HepG2 (cell line): Measurements from ENCODE around the gene GPSM1. TPM values are rescaled to one million over a fixed set of nuclear protein-coding genes. Genes with fewer than 3 reads are reported as not detected.

ENCODE experiments used
- CENPX ChIP-seq: sonication (generic); formaldehyde crosslinking; IDR thresholded peaks from 2 replicates; pipeline ENCODE4 v1.9.0; 2021; ENCODE audit warnings: mild to moderate bottlenecking, missing genetic modification reagents, moderate library complexity
- GABPB1 ChIP-seq: IDR thresholded peaks from 2 replicates; pipeline ENCODE4 v1.6.1; 2016; ENCODE audit warnings: mild to moderate bottlenecking, missing genetic modification reagents, moderate library complexity, missing compliant biosample characterization
- HNRNPL ChIP-seq: fragments of 200-400 bp; formaldehyde crosslinking; IDR thresholded peaks from 2 replicates; pipeline ENCODE4 v1.6.1; 2017; ENCODE audit warnings: mild to moderate bottlenecking, low read depth, low read length
- NCOA5 ChIP-seq: sonication (generic); formaldehyde crosslinking; IDR thresholded peaks from 2 replicates; pipeline ENCODE4 v1.4.0; 2020; ENCODE audit warnings: missing genetic modification reagents
- RXRA ChIP-seq: sonication (generic); formaldehyde crosslinking; IDR thresholded peaks from 2 replicates; pipeline ENCODE4 v1.5.1; 2020; ENCODE audit warnings: missing genetic modification reagents
- SMC3 ChIP-seq: IDR thresholded peaks from 2 replicates; pipeline ENCODE4 v1.6.1; 2011; ENCODE audit warnings: low read length, improper control_type of control experiment
- SNRNP70 ChIP-seq: fragments of 200-400 bp; formaldehyde crosslinking; IDR thresholded peaks from 2 replicates; pipeline ENCODE4 v1.6.1; 2017; ENCODE audit warnings: mild to moderate bottlenecking, low read depth, low read length, moderate library complexity
- SOX6 ChIP-seq, 2 experiments: fragments of 450-650 bp in 1 of 2; sonication (generic) in 1 of 2; formaldehyde crosslinking in 1 of 2; IDR thresholded peaks; 2 replicates each; pipeline versions ENCODE4 v1.4.0 to v1.6.1; 2017 to 2020; ENCODE audit warnings: antibody characterized with exemption in 1 of 2, mild to moderate bottlenecking in 1 of 2, missing genetic modification reagents in 1 of 2
- ZFP82 ChIP-seq: sonication (generic); formaldehyde crosslinking; IDR thresholded peaks from 2 replicates; pipeline ENCODE4 v1.5.1; 2020; ENCODE audit warnings: mild to moderate bottlenecking, missing genetic modification reagents, borderline replicate concordance
- ZNF296 ChIP-seq: sonication (generic); formaldehyde crosslinking; conservative IDR thresholded peaks from 2 replicates; pipeline ENCODE4 v1.5.0; 2020; ENCODE audit warnings: mild to moderate bottlenecking, missing genetic modification reagents
- ZNF501 ChIP-seq: sonication (generic); formaldehyde crosslinking; IDR thresholded peaks from 2 replicates; pipeline ENCODE4 v1.5.1; 2020; ENCODE audit warnings: mild to moderate bottlenecking, moderate library complexity, missing genetic modification reagents
- ZNF724P ChIP-seq: sonication (generic); formaldehyde crosslinking; IDR thresholded peaks from 2 replicates; pipeline ENCODE4 v1.8.0; 2022; ENCODE audit warnings: missing genetic modification reagents, borderline replicate concordance
- ZNF768 ChIP-seq: sonication (generic); formaldehyde crosslinking; IDR thresholded peaks from 2 replicates; pipeline ENCODE4 v1.4.0; 2020; ENCODE audit warnings: missing genetic modification reagents
- ZNF772 ChIP-seq: sonication (generic); formaldehyde crosslinking; IDR thresholded peaks from 2 replicates; pipeline ENCODE4 v1.5.0; 2020; ENCODE audit warnings: mild to moderate bottlenecking, missing genetic modification reagents
- ZSCAN29 ChIP-seq: sonication (generic); formaldehyde crosslinking; conservative IDR thresholded peaks from 2 replicates; pipeline ENCODE4 v1.4.0; 2020; ENCODE audit warnings: mild to moderate bottlenecking, missing genetic modification reagents
- polyA plus RNA-seq, 8 experiments: library from polyadenylated mRNA; depleted of rRNA in 3 of 8; stranded (reverse) in 7 of 8; unstranded in 1 of 8; fragments of >200 nt; fragmentation: Illumina TruSeq in 4 of 8; extraction: Trizol in 4 of 8; gene quantifications; 2 replicates each; pipeline versions ENCODE4 v1.2.1 to v1.2.3, GENCODE V29; 2011 to 2016; ENCODE audit warnings: low read depth in 4 of 8, missing spikeins in 1 of 8, mixed read lengths in 1 of 8; ENCODE audit not compliant: insufficient read depth in 1 of 8
- total RNA-seq, 5 experiments: library from RNA; depleted of rRNA; stranded (reverse); fragments of >200 nt; fragmentation: Illumina TruSeq; extraction: Trizol; gene quantifications; 2 replicates each; pipeline ENCODE4 v1.2.3, GENCODE V29; 2016; ENCODE audit warnings: low read depth in 1 of 5
- TF ChIP-seq, protein P1 (sequence below): sonication (generic); formaldehyde crosslinking; IDR thresholded peaks from 2 replicates; pipeline ENCODE4 v1.9.0; 2022; ENCODE audit warnings: low read depth, missing genetic modification reagents
- TF ChIP-seq, protein P2 (sequence below): sonication (generic); formaldehyde crosslinking; IDR thresholded peaks from 2 replicates; pipeline ENCODE4 v1.5.1; 2020; ENCODE audit warnings: missing genetic modification reagents, mild to moderate bottlenecking, borderline replicate concordance
- TF ChIP-seq, protein P3 (sequence below): sonication (generic); formaldehyde crosslinking; IDR thresholded peaks from 2 replicates; pipeline ENCODE4 v1.5.1; 2020; ENCODE audit warnings: mild to moderate bottlenecking, missing genetic modification reagents, moderate library complexity
- TF ChIP-seq, protein P4 (sequence below): sonication (generic); formaldehyde crosslinking; IDR thresholded peaks from 2 replicates; pipeline ENCODE4 v1.5.1; 2020; ENCODE audit warnings: missing genetic modification reagents, mild to moderate bottlenecking, borderline replicate concordance
- TF ChIP-seq, protein P5 (sequence below): IDR thresholded peaks from 2 replicates; pipeline ENCODE4 v1.6.1; 2016; ENCODE audit warnings: control low read depth

Gene GPSM1
- total and polyA plus RNA-seq, 2 of the 13 experiments (the other 11 are each of a cell fraction or from before 2014, with no cell fraction given) = 1.0 to 2.4 TPM

DNA sequence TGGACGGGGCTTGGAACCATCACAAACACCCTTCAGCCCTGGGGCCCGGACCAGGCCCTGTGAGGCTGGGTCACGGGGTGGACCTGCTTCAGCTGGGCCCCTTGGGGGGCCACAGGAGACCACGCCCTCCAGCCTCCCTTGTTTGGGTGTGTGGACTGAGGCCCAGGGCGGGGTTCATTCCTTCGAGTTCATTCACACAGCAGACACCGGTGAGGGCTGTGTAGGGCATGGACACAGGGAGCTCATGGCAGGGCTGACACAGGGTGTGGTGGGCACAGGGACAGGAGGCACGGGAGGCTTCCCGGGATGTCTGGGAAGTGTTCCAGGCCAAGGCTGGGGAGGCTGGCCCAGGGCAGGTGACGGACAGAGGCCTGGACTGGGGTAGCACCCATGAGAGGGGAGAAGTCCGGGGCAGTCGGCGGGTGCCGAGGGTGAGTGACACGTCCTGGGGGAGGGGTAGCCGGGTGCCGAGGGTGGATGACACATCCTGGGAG, 27.3 kb downstream of the GPSM1 start (continued):
- no peak for TF ChIP-seq CENPX (CRISPR knock-in tag)
- TF ChIP-seq ZNF772 (CRISPR knock-in tag) = 0 out of 2 replicates have a peak, but pooled peaks have one; percentile 10
- no peak for TF ChIP-seq ZSCAN29
- TF ChIP-seq ZNF296 (CRISPR knock-in tag) = 0 out of 2 replicates have a peak, but pooled peaks have one; percentile 19
- no peak for TF ChIP-seq NCOA5 (CRISPR knock-in tag)
- 0 out of 2 replicates have a peak, but pooled peaks have one; percentile 12 for TF ChIP-seq ZNF501
- no peak for TF ChIP-seq SMC3
- no peak for TF ChIP-seq SNRNP70
- TF ChIP-seq, protein P1, sequence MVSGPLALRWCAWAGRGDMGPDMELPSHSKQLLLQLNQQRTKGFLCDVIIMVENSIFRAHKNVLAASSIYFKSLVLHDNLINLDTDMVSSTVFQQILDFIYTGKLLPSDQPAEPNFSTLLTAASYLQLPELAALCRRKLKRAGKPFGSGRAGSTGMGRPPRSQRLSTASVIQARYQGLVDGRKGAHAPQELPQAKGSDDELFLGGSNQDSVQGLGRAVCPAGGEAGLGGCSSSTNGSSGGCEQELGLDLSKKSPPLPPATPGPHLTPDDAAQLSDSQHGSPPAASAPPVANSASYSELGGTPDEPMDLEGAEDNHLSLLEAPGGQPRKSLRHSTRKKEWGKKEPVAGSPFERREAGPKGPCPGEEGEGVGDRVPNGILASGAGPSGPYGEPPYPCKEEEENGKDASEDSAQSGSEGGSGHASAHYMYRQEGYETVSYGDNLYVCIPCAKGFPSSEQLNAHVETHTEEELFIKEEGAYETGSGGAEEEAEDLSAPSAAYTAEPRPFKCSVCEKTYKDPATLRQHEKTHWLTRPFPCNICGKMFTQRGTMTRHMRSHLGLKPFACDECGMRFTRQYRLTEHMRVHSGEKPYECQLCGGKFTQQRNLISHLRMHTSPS (CRISPR knock-in tag) = no peak
- TF ChIP-seq RXRA (CRISPR knock-in tag) = peak; percentile 59; the same call in 1 of the 2 replicates
- no peak for TF ChIP-seq ZNF768 (CRISPR knock-in tag)
- TF ChIP-seq HNRNPL = peak; percentile 74
- TF ChIP-seq, protein P2, sequence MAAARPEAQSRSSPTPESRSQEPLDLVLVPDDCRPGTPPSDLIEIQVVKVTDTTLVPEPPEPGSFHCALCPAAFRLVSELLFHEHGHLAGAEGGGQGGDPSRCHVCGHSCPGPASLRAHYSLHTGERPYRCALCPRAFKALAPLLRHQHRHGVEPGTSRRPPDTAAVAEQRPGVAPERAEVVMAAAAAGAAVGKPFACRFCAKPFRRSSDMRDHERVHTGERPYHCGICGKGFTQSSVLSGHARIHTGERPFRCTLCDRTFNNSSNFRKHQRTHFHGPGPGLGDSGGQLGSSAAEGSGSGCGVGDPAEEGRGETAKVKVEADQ = 0 out of 2 replicates have a peak, but pooled peaks have one; percentile 32
- no peak for TF ChIP-seq ZNF724P (CRISPR knock-in tag)
- no peak for TF ChIP-seq SOX6 (IDR thresholded peaks at IDR 0.05)
- TF ChIP-seq SOX6 (CRISPR knock-in tag; IDR thresholded peaks at IDR 0.05) = 0 out of 2 replicates have a peak, but pooled peaks have one; percentile 11
- TF ChIP-seq, protein P3, sequence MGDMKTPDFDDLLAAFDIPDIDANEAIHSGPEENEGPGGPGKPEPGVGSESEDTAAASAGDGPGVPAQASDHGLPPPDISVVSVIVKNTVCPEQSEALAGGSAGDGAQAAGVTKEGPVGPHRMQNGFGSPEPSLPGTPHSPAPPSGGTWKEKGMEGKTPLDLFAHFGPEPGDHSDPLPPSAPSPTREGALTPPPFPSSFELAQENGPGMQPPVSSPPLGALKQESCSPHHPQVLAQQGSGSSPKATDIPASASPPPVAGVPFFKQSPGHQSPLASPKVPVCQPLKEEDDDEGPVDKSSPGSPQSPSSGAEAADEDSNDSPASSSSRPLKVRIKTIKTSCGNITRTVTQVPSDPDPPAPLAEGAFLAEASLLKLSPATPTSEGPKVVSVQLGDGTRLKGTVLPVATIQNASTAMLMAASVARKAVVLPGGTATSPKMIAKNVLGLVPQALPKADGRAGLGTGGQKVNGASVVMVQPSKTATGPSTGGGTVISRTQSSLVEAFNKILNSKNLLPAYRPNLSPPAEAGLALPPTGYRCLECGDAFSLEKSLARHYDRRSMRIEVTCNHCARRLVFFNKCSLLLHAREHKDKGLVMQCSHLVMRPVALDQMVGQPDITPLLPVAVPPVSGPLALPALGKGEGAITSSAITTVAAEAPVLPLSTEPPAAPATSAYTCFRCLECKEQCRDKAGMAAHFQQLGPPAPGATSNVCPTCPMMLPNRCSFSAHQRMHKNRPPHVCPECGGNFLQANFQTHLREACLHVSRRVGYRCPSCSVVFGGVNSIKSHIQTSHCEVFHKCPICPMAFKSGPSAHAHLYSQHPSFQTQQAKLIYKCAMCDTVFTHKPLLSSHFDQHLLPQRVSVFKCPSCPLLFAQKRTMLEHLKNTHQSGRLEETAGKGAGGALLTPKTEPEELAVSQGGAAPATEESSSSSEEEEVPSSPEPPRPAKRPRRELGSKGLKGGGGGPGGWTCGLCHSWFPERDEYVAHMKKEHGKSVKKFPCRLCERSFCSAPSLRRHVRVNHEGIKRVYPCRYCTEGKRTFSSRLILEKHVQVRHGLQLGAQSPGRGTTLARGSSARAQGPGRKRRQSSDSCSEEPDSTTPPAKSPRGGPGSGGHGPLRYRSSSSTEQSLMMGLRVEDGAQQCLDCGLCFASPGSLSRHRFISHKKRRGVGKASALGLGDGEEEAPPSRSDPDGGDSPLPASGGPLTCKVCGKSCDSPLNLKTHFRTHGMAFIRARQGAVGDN (CRISPR knock-in tag) = peak; percentile 43
- TF ChIP-seq GABPB1 (CRISPR knock-in tag) = peak; percentile 18; the same call in 1 of the 2 replicates
- TF ChIP-seq, protein P4, sequence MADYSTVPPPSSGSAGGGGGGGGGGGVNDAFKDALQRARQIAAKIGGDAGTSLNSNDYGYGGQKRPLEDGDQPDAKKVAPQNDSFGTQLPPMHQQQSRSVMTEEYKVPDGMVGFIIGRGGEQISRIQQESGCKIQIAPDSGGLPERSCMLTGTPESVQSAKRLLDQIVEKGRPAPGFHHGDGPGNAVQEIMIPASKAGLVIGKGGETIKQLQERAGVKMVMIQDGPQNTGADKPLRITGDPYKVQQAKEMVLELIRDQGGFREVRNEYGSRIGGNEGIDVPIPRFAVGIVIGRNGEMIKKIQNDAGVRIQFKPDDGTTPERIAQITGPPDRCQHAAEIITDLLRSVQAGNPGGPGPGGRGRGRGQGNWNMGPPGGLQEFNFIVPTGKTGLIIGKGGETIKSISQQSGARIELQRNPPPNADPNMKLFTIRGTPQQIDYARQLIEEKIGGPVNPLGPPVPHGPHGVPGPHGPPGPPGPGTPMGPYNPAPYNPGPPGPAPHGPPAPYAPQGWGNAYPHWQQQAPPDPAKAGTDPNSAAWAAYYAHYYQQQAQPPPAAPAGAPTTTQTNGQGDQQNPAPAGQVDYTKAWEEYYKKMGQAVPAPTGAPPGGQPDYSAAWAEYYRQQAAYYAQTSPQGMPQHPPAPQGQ = no peak
- TF ChIP-seq, protein P5, sequence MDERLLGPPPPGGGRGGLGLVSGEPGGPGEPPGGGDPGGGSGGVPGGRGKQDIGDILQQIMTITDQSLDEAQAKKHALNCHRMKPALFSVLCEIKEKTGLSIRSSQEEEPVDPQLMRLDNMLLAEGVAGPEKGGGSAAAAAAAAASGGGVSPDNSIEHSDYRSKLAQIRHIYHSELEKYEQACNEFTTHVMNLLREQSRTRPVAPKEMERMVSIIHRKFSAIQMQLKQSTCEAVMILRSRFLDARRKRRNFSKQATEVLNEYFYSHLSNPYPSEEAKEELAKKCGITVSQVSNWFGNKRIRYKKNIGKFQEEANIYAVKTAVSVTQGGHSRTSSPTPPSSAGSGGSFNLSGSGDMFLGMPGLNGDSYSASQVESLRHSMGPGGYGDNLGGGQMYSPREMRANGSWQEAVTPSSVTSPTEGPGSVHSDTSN (CRISPR knock-in tag) = 0 out of 2 replicates have a peak, but pooled peaks have one; percentile 35
- no peak for TF ChIP-seq ZFP82 (CRISPR knock-in tag)
